SK-MEL-5 (cell line): ENCODE data around the gene SUPV3L1. TPM values are rescaled to one million over a fixed set of nuclear protein-coding genes. Genes with fewer than 3 reads are reported as not detected.
"Not testable (repeated sequence)": the region's sequence is repeated elsewhere in the genome, so short reads cannot be mapped to it uniquely, and the experiment has no call there.

ENCODE experiments used
- DNase-seq: peaks from one replicate; pipeline ENCODE4 v3.0.0-alpha.2; 2016; ENCODE audit warnings: low read depth, low spot score
- in situ Hi-C: cut with HindIII; loops from 2 replicates; pipeline ENCODE4 v1.10.0; 2016; ENCODE audit warnings: low sequenced_read_pairs, high pct_unique_total_duplicates, low pct_unique_long_range_greater_than_20kb
- polyA plus RNA-seq, 2 experiments: library from polyadenylated mRNA; depleted of rRNA; stranded (reverse); fragments of >200 nt; gene quantifications; 2 replicates each; pipeline ENCODE4 v1.2.3, GENCODE V29; 2015
- total RNA-seq: library from RNA; depleted of rRNA; stranded (reverse); fragments of >200 nt; shearing (Covaris generic); gene quantifications from 2 replicates; pipeline ENCODE4 v1.2.3, GENCODE V29; 2014; rRNA removed

The SUPV3L1 gene
- total RNA-seq, result 24.8 and 25.5 TPM in 2 replicates
- polyA plus RNA-seq (2015; cell fraction: cytosol; rRNA removed), result 31.6 and 34.5 TPM in 2 replicates
- polyA plus RNA-seq (2015; cell fraction: nucleus; rRNA removed), result 42.5 and 49.0 TPM in 2 replicates

DNA sequence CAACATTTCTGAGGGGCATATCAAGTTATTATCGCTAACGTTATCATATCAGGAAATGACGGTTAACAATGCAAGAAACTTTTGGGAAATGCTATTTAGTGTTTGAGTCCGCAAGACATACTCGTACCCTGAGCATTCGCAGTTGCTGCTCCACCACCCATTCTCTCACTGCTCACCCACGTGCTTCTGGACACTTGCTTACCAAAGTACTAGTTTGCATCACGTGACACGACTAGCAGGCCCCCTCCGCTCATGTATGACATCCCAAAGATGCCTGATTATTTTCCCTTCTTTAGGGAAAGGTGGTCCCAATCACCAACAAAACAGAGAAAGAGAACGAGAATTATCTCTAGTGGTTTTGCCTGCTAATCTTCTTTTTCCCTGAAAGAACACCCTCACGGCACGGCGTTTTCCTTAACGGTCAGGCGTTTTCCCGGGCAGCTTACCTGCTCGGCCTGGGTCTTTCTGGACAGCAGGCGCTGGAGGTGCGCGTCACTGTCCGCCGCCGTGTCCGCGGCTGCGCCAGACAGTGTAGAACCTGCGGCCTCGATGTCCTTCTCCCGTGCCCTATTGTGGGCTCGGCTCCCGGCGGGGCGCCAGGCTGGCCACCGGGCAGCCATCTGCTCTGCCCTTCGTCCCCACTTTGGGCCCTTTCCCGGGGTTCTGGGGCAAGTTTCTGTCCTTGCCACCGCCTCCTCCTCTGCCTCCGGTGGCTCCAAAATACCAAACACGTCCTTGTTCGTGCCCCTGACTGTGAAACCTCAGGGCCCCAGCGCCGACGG is at the start of gene SUPV3L1:
Gene SUPV3L1, plus strand, starts transcription at position 492 of the 782 bp plus-strand sequence. Its CDS starts 58 bp downstream, at position 550.
- in situ Hi-C loops, result no loop called here
- peak; percentile 97 for DNase-seq

DNA sequence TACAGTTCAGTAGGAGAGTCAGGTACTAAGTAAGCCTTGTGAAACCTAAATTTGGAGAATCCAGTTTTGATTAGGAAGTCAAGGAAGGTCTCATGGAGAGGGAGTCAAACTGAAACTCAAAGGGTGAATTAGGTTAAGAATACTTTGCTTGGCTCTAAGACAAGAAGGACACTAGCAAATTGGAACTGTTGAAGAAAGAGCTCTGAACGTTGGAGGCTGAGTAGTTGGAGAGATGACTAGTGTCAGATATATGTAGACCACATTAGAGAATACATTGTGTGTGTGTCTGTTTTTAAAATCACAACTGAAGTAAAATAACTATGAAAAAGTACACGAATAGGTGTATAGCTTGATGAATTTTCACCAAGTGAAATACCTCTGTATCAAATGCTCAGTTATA is 49.8 kb upstream of the SUPV3L1 start:
- in situ Hi-C loops, result no loop called here

DNA sequence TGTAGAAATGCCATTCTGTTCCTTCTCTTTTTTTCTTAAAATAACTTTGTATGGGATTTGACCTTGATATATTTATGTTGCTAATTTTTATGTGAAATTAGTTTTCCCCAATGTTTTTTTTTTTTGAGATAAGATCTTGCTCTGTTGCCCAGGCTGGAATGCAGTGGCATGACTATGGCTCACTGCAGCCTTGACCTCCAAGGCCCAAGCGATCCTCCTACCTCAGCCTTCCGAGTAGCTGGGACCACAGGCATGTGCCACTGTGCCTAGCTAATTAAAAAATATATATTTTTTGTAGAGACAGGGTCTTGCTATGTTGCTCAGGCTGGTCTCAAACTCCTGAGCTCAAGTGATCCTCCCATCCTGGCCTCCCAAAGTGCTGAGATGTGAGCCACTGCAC is 40.1 kb upstream of the SUPV3L1 start:
- in situ Hi-C loops, result no loop called here
- DNase-seq, result no peak

More for the DNA sequence above, 49.8 kb upstream of the SUPV3L1 start:
- DNase-seq, result no peak

DNA sequence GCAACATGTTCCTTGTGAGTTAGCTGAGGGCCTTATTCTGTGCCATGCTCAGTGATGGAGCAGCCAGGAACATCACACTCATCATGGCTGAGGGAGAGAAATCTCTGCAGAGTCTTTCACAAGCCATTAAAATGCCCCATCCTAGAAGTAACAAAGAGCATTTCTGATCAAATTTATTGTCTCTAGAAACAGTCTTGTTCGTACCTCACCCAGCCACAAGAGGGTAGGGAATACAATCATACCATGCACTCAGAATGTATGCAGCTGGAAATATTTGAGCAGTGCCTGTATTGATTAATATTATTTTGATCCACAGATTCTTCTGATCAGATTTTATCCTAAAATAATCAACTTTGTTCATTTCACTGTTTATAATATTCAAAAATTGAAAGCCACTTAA is 38.7 kb upstream of the SUPV3L1 start:
- in situ Hi-C loops, result no loop called here
- DNase-seq, result no peak

DNA sequence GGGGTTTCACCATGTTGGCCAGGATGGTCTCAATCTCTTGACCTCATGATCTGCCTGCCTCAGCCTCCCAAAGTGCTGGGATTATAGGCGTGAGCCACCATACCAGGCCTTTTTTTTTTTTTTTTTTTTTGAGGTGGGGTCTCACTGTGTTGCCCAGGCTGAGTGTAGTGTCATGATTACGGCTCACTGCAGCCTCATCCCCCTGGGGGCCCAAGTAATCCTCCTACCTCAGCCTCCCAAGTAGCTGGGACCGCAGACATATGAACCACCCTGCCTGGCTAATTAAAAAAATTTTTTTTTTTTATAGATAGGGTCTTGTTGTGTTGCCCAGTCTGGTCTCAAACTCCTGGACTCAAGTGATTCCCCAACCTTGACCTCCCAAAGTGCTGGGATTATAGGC is 38.0 kb upstream of the SUPV3L1 start:
- DNase-seq, in situ Hi-C loops: not testable (repeated sequence)

DNA sequence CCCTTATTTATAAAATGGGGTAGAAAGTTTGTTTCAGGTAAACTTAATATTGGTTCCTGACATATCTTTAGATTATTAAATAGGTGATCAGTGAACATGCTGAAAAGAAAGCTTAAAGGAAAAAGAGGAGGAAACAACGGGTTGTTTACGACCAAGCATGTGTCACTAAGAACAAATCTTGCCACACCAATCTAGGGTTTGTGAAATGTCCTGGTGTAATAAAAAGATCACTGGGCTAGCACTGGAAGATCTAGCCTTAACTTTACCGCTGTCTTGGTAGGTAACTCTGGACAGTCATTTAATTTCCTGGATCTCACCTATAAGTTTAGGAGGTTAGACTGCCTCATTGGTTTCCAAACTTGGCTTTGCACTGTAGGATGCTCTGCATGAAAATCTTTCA is 37.1 kb upstream of the SUPV3L1 start:
- in situ Hi-C loops, result no loop called here
- DNase-seq, result no peak

DNA sequence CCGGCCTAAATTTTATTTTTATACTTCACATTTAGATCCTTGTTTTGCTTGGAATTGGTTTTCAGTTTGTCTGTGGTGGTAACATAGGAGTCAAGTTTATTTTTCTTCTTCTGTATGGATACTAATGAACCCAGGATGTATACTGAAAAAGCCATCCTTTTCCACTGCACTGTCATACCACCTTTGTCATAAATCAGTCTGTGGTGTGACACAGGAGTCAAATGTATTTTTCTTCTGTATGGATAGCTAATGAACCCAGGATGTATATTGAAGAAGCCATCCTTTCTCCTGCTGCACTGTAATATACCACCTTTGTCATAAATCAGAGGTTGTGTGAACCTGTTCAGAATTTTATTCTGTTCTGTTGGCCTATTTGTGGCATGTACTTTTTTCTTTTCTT is 34.7 kb upstream of the SUPV3L1 start:
- DNase-seq, result no peak
- in situ Hi-C loops, result no loop called here

DNA sequence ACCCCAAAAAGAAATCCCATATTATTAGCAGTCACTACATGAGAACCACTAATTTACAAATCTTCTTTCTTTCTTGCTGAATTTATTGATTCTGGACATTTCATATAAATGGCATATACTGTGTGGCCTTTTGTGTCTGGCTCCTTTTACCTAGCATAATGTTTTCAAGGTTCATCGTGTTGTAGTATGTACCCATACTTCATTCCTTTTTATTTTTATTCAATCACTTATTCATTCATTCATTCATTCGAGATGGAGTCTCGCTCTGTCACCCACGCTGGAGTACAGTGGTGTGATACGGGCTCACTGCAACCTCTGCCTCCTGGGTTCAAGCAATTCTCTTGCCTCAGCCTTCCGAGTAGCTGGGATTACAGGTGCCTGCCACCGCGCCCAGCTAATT is 34.2 kb upstream of the SUPV3L1 start:
- no peak for DNase-seq
- in situ Hi-C loops, result no loop called here

DNA sequence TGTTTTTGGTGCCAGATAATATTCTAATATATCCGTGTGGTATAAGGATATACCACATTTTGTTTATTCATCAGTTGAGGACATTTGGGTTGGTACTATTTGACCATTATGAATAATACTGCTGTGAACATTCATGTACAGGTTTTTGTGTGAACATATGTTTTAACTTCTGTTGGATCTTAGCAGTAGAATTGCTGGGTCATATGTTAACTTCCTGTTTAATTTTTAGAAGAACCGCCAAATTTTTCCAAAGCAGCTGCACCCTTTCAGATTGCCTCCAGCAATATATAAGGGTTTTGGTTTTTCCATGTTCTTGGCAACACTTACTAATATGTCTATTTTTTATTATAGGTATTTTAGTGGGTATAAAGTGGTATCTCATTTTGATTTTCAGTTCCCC is 33.3 kb upstream of the SUPV3L1 start:
- in situ Hi-C loops, result no loop called here
- DNase-seq, result no peak

DNA sequence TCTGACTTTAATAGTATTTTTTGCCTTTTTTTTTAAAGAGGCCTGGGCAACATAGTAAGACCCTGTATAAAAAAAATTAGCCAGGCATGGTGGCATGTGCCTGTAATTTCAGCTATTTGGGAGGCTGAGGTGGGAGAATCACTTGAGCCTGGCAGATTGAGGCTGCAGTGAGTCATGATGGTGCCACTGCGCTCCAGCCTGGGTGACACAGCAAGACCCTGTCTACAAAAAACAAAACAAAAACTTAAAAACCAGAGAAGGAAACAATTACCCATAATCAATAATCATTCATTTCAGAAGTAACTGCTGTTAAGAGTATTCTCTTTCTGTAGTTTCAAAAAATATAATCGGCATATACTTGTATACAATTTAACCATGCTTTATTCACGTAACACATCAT is 28.1 kb upstream of the SUPV3L1 start:
- in situ Hi-C loops, result no loop called here
- no peak for DNase-seq

DNA sequence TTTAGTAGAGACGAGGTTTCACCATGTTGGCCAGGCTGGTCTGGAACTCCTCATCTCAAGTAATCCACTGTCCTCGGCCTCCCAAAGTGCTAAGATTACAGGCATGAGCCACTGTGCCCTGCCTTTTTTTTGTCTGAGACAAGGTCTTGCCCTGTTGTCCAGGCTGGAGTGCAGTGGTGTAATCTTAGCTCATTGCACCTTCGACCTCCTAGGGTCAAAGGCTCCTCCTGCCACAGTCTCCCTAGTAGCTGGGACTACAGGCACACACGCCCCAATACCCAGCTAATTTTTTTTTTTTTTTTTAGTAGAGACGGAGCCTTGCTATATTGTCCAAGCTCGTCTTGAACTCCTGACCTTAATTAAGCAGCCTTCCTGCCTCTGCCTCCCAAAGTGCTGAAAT is 26.8 kb upstream of the SUPV3L1 start:
- no peak for DNase-seq
- in situ Hi-C loops, result no loop called here

DNA sequence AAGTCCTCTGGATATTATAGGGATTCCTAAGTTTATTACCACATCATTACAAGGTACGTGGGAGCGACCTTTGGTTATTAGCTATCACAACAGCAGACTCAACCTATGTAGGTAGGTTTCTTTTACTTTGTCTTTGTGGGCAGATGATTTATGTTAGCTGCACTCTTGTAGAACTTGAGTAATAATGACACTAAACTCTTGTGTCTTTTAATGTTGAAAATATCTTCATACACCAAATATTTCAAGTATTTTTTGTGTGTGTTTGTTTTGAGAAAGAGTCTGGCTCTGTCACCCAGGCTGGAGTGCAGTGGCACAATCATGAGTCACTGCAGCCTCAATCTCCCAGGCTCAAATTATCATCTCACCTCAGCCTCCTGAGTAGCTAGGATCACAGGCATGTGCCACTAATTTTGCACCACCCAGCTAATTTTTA is 19.2 kb upstream of the SUPV3L1 start:
- in situ Hi-C loops, result no loop called here
- DNase-seq, result no peak

DNA sequence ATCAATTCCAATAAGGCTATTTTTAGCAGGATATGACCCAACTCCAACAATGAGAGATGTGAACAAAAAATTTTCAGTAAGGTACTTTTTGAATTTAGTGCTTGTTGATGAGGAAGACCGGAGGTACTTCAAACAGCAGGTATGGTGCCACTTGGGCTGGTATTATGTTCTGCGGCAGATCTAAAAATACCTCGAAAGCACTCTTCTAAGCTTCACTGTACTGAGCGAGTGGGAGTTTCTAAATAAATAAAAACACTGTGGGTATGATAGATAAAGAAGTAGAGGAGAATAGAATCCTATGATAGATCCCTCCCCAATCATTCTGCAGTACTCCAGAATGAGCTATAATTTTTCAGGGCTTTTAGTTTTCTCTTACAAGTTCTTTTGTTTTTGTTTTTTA is 11.5 kb upstream of the SUPV3L1 start:
- in situ Hi-C loops, result no loop called here
- DNase-seq, result no peak

DNA sequence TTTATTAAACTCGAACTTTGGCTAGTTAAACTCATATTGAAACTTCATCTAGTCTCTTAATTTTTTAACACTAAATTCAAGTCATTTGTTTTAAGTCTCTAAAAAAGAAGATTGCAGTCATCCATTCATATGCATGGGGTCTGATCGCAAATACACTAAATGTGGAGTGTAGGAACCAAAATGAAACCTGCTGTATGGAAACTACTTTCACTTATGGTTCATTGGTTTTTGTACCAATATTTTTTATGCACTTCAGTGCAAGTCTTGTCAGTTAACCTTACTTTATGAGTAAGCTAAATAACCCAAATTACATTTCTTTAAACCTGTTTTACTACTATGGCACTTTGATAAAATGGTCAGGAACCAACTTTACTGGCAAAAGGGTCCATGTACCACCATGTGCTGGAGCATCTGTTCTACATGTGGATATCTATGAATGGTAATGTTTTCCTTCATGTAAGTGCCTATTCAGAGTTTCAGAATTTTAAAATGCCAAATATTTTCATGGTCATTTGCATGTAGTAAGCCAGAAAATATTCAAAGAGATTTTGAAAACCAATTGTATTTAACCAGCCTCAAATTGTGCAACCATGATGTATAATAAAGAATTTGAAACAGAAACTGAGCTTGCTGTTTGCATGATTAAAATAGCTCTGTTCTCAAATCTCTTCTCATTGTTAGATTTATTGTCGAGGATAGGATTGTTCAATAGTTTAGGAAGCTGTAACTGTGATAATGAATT is 7.6 kb upstream of the SUPV3L1 start:
- in situ Hi-C loops, result no loop called here
- no peak for DNase-seq

DNA sequence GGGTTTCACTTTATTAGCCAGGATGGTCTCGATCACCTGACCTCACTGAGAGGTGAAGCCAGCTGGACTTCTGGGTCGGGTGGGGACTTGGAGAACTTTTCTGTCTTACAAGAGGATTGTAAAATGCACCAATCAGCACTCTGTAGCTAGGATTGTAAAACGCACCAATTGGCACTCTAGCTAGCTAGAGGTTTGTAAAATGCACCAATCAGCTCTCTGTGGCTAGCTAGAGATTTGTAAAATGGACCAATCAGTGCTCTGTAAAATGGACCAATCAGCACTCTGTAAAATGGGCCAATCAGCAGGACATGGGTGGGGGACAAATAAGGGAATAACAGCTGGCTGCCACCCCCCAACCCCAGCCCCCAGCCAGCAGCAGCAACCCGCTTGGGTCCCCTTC is 4.7 kb upstream of the SUPV3L1 start:
- in situ Hi-C loops, DNase-seq: not testable (repeated sequence)

DNA sequence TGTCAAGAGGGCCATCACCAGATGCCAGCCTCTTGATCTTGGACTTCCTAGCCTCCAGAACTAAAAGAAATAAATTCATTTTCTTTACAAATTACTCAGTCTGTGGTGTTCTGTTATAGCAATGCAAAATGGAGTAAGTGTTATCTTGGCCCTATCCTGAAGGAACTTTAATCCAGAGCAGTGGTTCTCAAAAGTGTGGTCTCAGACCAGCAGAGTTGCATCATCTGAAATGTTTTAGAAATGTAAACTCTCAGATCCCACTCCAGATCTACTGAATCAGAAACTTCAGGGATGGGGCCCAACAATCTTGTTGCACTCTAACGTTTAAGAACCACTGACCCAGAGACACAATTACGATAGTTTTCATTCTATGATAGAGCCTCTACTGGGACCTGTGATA is 3.2 kb upstream of the SUPV3L1 start:
- no peak for DNase-seq
- in situ Hi-C loops, result no loop called here

DNA sequence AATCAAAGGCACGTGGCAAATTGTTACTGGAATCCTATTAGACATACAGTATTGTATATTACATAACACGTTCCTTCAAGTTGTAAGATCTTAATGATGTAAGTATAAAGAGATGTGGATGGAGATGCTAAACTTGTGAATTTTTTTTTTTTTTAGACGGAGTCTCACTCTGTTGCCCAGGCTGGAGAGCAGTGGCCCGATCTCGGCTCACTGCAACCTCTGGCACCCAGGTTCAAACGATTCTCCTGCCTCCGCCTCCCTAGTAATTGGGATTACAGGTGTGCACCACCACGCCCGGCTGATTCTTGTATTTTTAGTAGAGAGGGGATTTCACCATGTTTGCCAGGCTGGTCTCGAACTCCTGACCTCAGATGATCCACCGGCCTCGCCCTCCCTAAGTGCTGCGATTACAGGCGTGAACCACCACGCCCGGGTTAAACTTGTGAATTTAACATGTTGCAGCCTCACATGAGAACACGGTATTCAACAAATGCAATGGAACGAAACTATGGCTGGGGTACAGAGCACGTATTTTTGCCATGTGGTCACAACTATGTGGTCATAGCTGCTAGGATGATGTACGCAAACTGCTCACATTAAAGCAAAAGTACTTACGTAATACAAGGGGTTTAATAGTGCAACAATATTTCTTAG is 818 bp upstream of the SUPV3L1 start:
- in situ Hi-C loops, result no loop called here
- no peak for DNase-seq

DNA sequence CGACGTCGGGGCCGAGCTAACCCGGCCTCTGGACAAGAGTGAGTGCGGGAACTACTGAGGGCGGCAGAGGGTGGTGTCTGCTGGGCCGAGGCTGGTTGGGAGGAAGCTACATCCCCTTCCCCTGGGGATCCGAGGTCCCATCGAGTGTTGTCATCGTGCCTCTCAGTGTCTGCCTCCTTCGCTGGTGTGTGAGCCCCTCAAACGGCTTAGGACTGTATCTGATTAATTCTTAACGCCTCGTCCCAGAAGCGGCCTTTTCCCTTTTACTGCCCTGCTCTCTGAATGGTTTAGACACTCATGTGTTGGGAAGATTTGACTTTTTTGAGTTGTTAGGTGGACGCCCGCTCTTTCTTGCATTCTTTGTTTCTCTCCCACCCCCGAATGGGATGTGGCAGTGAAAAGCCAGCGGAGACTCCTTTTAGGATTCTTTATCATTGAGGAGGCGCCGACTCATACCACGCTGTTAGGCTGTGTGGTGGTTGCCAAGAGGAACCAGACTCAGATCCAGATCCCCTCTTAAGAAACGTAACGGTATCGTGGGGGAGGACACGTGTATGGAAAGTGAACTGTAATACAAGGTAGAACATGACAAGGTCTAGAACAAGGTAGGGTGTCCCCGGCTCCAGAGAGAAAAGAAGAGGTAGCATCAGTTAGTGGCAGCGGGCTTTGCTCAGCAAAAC is 631 bp downstream of the SUPV3L1 start:
- in situ Hi-C loops, result no loop called here
- no peak for DNase-seq
